Right lobe of liver (tissue), 4 donors: ENCODE results near the gene KSR2.

Experiments used
- POLR2A ChIP-seq: fragments of 450-650 bp; IDR thresholded peaks from one replicate; pipeline ENCODE4 v1.6.1; 2017; ENCODE audit warnings: antibody characterized with exemption, mild to moderate bottlenecking
- TF ChIP-seq, protein P1 (sequence below), 4 donors: fragments of 200-600 bp in 3 of 4; fragments of 450-650 bp in 1 of 4; IDR thresholded peaks; one replicate each; pipeline versions ENCODE4 v1.5.1 to v1.8.0; 2016 to 2022; ENCODE audit warnings: antibody characterized with exemption in 4 of 4, mild to moderate bottlenecking in 2 of 4
- donor health status: DM: no; HTN: no; CAD: no.
- donor health status: DM: no; HTN: no; CAD: no.
- donor health status: DM: no; HTN: yes; CAD: no.

- TF ChIP-seq, protein P1, sequence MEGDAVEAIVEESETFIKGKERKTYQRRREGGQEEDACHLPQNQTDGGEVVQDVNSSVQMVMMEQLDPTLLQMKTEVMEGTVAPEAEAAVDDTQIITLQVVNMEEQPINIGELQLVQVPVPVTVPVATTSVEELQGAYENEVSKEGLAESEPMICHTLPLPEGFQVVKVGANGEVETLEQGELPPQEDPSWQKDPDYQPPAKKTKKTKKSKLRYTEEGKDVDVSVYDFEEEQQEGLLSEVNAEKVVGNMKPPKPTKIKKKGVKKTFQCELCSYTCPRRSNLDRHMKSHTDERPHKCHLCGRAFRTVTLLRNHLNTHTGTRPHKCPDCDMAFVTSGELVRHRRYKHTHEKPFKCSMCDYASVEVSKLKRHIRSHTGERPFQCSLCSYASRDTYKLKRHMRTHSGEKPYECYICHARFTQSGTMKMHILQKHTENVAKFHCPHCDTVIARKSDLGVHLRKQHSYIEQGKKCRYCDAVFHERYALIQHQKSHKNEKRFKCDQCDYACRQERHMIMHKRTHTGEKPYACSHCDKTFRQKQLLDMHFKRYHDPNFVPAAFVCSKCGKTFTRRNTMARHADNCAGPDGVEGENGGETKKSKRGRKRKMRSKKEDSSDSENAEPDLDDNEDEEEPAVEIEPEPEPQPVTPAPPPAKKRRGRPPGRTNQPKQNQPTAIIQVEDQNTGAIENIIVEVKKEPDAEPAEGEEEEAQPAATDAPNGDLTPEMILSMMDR (IDR thresholded peaks at IDR 0.05), result no peak
- no peak for TF ChIP-seq POLR2A
Measured at GRCh38 chr12:117869551-117869950, 99.2 kb downstream of the KSR2 start.
